ENCODE data around the gene TMEM154.

Gene TMEM154

GRCh38 chr4:152708361-152708760 is 28.6 kb upstream of the TMEM154 start:
- no peak overlapping the region for H3K4me3 ChIP-seq (replicated peaks in 1 of 2; ENCODE audit: low read depth in 2 of 2, low read length in 2 of 2)
- DNase-seq (ENCODE audit: low read depth in 2 of 2) = no peak

GRCh38 chr4:152707632-152708031 is 27.8 kb upstream of the TMEM154 start:
- H3K4me3 ChIP-seq (replicated peaks in 1 of 2; ENCODE audit: low read depth in 2 of 2, low read length in 2 of 2) = no peak overlapping the region
- TF ChIP-seq, protein P1, sequence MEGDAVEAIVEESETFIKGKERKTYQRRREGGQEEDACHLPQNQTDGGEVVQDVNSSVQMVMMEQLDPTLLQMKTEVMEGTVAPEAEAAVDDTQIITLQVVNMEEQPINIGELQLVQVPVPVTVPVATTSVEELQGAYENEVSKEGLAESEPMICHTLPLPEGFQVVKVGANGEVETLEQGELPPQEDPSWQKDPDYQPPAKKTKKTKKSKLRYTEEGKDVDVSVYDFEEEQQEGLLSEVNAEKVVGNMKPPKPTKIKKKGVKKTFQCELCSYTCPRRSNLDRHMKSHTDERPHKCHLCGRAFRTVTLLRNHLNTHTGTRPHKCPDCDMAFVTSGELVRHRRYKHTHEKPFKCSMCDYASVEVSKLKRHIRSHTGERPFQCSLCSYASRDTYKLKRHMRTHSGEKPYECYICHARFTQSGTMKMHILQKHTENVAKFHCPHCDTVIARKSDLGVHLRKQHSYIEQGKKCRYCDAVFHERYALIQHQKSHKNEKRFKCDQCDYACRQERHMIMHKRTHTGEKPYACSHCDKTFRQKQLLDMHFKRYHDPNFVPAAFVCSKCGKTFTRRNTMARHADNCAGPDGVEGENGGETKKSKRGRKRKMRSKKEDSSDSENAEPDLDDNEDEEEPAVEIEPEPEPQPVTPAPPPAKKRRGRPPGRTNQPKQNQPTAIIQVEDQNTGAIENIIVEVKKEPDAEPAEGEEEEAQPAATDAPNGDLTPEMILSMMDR (IDR thresholded peaks at IDR 0.05; ENCODE audit: low read depth, low read length) = no peak

More at GRCh38 chr4:152708361-152708760, 28.6 kb upstream of the TMEM154 start:
- TF ChIP-seq, protein P1 (IDR thresholded peaks at IDR 0.05; ENCODE audit: low read depth, low read length) = no peak

GRCh38 chr4:152705903-152706302 is 26.1 kb upstream of the TMEM154 start:
- no peak overlapping the region for H3K4me3 ChIP-seq (replicated peaks in 1 of 2; ENCODE audit: low read depth in 2 of 2, low read length in 2 of 2)
- no peak for DNase-seq (ENCODE audit: low read depth in 2 of 2)
- TF ChIP-seq, protein P1 (IDR thresholded peaks at IDR 0.05; ENCODE audit: low read depth, low read length) = no peak

More at GRCh38 chr4:152707632-152708031, 27.8 kb upstream of the TMEM154 start:
- DNase-seq (ENCODE audit: low read depth in 2 of 2) = no peak

- TF ChIP-seq, protein P1 (IDR thresholded peaks at IDR 0.05; ENCODE audit: low read depth, low read length) = no peak
These were observed 25.0 kb upstream of the TMEM154 start for GRCh38 chr4:152704788-152705187.

GRCh38 chr4:152700151-152700550 is 20.4 kb upstream of the TMEM154 start:
- TF ChIP-seq, protein P1 (IDR thresholded peaks at IDR 0.05; ENCODE audit: low read depth, low read length) = no peak
- no peak overlapping the region for H3K4me3 ChIP-seq (replicated peaks in 1 of 2; ENCODE audit: low read depth in 2 of 2, low read length in 2 of 2)
- DNase-seq (ENCODE audit: low read depth in 2 of 2) = no peak

More at GRCh38 chr4:152704788-152705187, 25.0 kb upstream of the TMEM154 start:
- H3K4me3 ChIP-seq (replicated peaks in 1 of 2; ENCODE audit: low read depth in 2 of 2, low read length in 2 of 2) = no peak overlapping the region
- no peak for DNase-seq (ENCODE audit: low read depth in 2 of 2)

DNA sequence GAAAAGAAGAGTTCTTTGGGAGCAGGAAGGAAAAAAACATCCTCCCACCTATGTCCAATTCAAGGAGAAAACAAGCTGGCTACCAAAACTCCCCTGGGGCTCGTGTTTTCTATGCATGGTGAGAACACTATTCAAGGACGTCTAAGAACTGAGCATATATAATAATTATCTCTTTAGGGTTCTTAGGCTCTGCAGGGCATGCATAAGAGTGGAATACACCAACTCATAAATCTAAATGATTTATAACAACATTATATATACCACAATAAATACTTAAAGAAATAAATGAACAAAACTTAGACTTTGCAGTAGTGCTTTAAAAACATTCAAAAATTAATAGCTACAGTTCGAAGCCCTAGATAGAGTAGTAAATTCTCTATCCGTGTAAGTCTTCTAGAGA is 19.5 kb upstream of the TMEM154 start:
- no peak overlapping the region for H3K4me3 ChIP-seq (replicated peaks in 1 of 2; ENCODE audit: low read depth in 2 of 2, low read length in 2 of 2)
- no peak for DNase-seq (ENCODE audit: low read depth in 2 of 2)
- TF ChIP-seq, protein P1 (IDR thresholded peaks at IDR 0.05; ENCODE audit: low read depth, low read length) = no peak

DNA sequence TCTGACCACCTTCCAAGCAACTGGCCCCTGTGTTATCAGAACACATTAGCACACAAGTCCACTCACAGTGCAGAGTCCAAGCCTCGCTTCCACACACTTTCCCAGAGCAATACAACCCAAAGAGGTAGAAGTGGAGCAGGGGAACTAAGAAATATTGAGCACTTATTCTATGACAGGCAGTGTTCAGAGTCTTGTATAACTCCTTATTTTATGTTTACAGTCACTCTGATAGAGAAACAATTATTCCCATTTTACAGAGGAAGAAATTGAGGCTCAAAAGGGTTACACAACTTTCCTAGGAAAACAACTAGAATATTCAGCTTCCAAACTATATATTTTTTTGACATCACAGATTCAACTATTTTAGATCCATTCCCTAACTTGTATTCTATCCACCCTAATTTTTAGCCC is 18.3 kb upstream of the TMEM154 start:
- TF ChIP-seq, protein P1 (IDR thresholded peaks at IDR 0.05; ENCODE audit: low read depth, low read length) = no peak
- no peak overlapping the region for H3K4me3 ChIP-seq (replicated peaks in 1 of 2; ENCODE audit: low read depth in 2 of 2, low read length in 2 of 2)

More for the DNA sequence above, 18.3 kb upstream of the TMEM154 start:
- DNase-seq (ENCODE audit: low read depth in 2 of 2) = no peak
